HG03558 (cell line): ENCODE data around the gene TET3.

Experiments
- ATAC-seq: cut with Tn5 transposase; IDR thresholded peaks from one replicate; pipeline ENCODE4 v1.9.1; 2021; ENCODE audit warnings: moderate number of reproducible peaks; ENCODE audit not compliant: unreplicated experiment; ENCODE audit errors: extremely low read depth

Gene TET3

GRCh38 chr2:74027496-74027895, 42.8 kb downstream of the TET3 start:
- no peak for ATAC-seq

- ATAC-seq, result no peak
These were observed 43.6 kb downstream of the TET3 start for GRCh38 chr2:74028290-74028689.

GRCh38 chr2:74028741-74029140, 44.0 kb downstream of the TET3 start:
- ATAC-seq, result no peak

GRCh38 chr2:74029714-74030397, 45.1 kb downstream of the TET3 start:
- no peak for ATAC-seq

GRCh38 chr2:74031221-74031620, 46.5 kb downstream of the TET3 start:
- ATAC-seq, result no peak

- no peak for ATAC-seq
These were observed 47.2 kb downstream of the TET3 start for GRCh38 chr2:74031959-74032287.

GRCh38 chr2:74033375-74033774, 48.7 kb downstream of the TET3 start:
- ATAC-seq, result no peak
